OCI-LY3 (cell line): ENCODE measurements around the gene CNTNAP2.

Source experiments
- H2AFZ ChIP-seq: fragments of 200-600, 300-600 bp; shearing (Covaris generic); 2 replicates; pipeline ENCODE4 v1.6.0; 2014; ENCODE audit warnings: antibody characterized with exemption, low read depth, low read length
- H3K27ac ChIP-seq: fragments of 200-600, 300-600 bp; sonication (generic); 2 replicates; pipeline ENCODE4 v1.5.1; 2014; ENCODE audit warnings: mild to moderate bottlenecking, low read length, moderate library complexity, mixed read lengths
- H3K27me3 ChIP-seq: fragments of 200-600, 300-600 bp; sonication (generic); 2 replicates; pipeline ENCODE4 v1.6.1; 2014; ENCODE audit warnings: low read depth, low read length, mixed read lengths
- H3K36me3 ChIP-seq: fragments of 200-600, 300-600 bp; sonication (generic); replicated peaks from 2 replicates; pipeline ENCODE3; 2014; ENCODE audit warnings: low read depth, low read length, mixed read lengths
- H3K4me1 ChIP-seq: fragments of 300-600, 200-600 bp; sonication (generic); 2 replicates; pipeline ENCODE4 v1.6.1; 2014; ENCODE audit warnings: low read length, mixed read lengths
- H3K4me2 ChIP-seq: fragments of 200-600, 300-600 bp; sonication (generic); 2 replicates; pipeline ENCODE4 v1.6.1; 2014; ENCODE audit warnings: low read length, mixed read lengths
- H3K4me3 ChIP-seq: fragments of 300-600, 200-600 bp; sonication (generic); 2 replicates; pipeline ENCODE4 v1.5.1; 2014; ENCODE audit warnings: antibody characterized with exemption, mild to moderate bottlenecking, low read length, moderate library complexity
- H3K79me2 ChIP-seq: fragments of 300-600, 200-600 bp; shearing (Covaris generic); 2 replicates; pipeline ENCODE4 v1.6.1; 2014; ENCODE audit warnings: mild to moderate bottlenecking, low read length, mixed read lengths
- H3K9ac ChIP-seq: fragments of 300-600, 200-600 bp; shearing (Covaris generic); 2 replicates; pipeline ENCODE4 v1.6.0; 2014; ENCODE audit warnings: mild to moderate bottlenecking, low read length, moderate library complexity
- H3K9me3 ChIP-seq: fragments of 200-600, 300-600 bp; shearing (Covaris generic); 2 replicates; pipeline ENCODE4 v1.6.1; 2014; ENCODE audit warnings: low read length, mixed read lengths; ENCODE audit not compliant: insufficient read depth
- H4K20me1 ChIP-seq: fragments of 200-600, 300-600 bp; sonication (generic); 2 replicates; pipeline ENCODE4 v1.6.1; 2016; ENCODE audit warnings: low read length, mixed read lengths; ENCODE audit not compliant: insufficient read depth
- CTCF ChIP-seq: fragments of 200-600, 300-600 bp; sonication (generic); IDR thresholded peaks from 2 replicates; pipeline ENCODE4 v1.5.1; 2014; ENCODE audit warnings: antibody characterized with exemption, low read length, low read depth
- EZH2phosphoT487 ChIP-seq: fragments of 200-600 bp; shearing (Covaris generic); IDR thresholded peaks from 2 replicates; pipeline ENCODE4 v1.6.1; 2018; ENCODE audit warnings: antibody characterized with exemption, mixed run types, low read depth

CNTNAP2 gene

GRCh38 chr7:146591976-146592375, 475.4 kb downstream of the CNTNAP2 start:
- Histone ChIP-seq H3K4me2 (no peak overlapping the region), H3K4me1 (no peaks in the 10 kb centered on the region), H4K20me1 (no peaks in the 10 kb centered on the region), H2AFZ (no peak overlapping the region), H3K9me3 (no peaks in the 10 kb centered on the region), H3K36me3 (no peaks in the 10 kb centered on the region), H3K27ac (no peak overlapping the region), H3K9ac (no peak overlapping the region), H3K4me3 (no peak overlapping the region), H3K79me2 (no peaks in the 10 kb centered on the region), H3K27me3 (no peaks in the 10 kb centered on the region)
- TF ChIP-seq CTCF (no peak), EZH2phosphoT487 (no peak)

- no peaks in the 10 kb centered on the region for H3K79me2 ChIP-seq
- TF ChIP-seq CTCF (no peak), EZH2phosphoT487 (no peak)
- H2AFZ ChIP-seq: no peak overlapping the region
- no peak overlapping the region for H3K9ac ChIP-seq
- H3K4me1 ChIP-seq: no peaks in the 10 kb centered on the region
- no peak overlapping the region for H3K4me3 ChIP-seq
- H3K27me3 ChIP-seq: no peaks in the 10 kb centered on the region
- H3K27ac ChIP-seq: no peak overlapping the region
- no peak overlapping the region for H3K4me2 ChIP-seq
- H4K20me1 ChIP-seq: no peaks in the 10 kb centered on the region
- H3K36me3 ChIP-seq: no peaks in the 10 kb centered on the region
- H3K9me3 ChIP-seq: no peaks in the 10 kb centered on the region
Observed at GRCh38 chr7:146606628-146607027, 490.0 kb downstream of the CNTNAP2 start.

GRCh38 chr7:146619641-146620040, 503.0 kb downstream of the CNTNAP2 start:
- H3K79me2 ChIP-seq: no peaks in the 10 kb centered on the region
- H3K9me3 ChIP-seq: no peaks in the 10 kb centered on the region; the same call in 1 of the 2 replicates
- no peaks in the 10 kb centered on the region for H3K4me1 ChIP-seq
- H3K36me3 ChIP-seq: no peaks in the 10 kb centered on the region
- no peaks in the 10 kb centered on the region for H4K20me1 ChIP-seq
- no peak overlapping the region for H3K4me3 ChIP-seq
- no peaks in the 10 kb centered on the region for H3K27me3 ChIP-seq
- no peak overlapping the region for H3K9ac ChIP-seq
- H3K4me2 ChIP-seq: no peak overlapping the region
- TF ChIP-seq EZH2phosphoT487 (no peak), CTCF (no peak)
- H3K27ac ChIP-seq: no peak overlapping the region
- H2AFZ ChIP-seq: no peak overlapping the region

- H2AFZ ChIP-seq: no peak overlapping the region
- no peak overlapping the region for H3K4me3 ChIP-seq
- H3K27me3 ChIP-seq: no peaks in the 10 kb centered on the region
- no peak for TF ChIP-seq CTCF
- TF ChIP-seq EZH2phosphoT487: no peak
- H3K4me1 ChIP-seq: no peaks in the 10 kb centered on the region
- no peak overlapping the region for H3K9ac ChIP-seq
- H3K4me2 ChIP-seq: no peak overlapping the region
- H4K20me1 ChIP-seq: no peaks in the 10 kb centered on the region
- H3K27ac ChIP-seq: no peak overlapping the region
- no peaks in the 10 kb centered on the region; the same call in 1 of the 2 replicates for H3K9me3 ChIP-seq
- no peaks in the 10 kb centered on the region for H3K36me3 ChIP-seq
- H3K79me2 ChIP-seq: no peaks in the 10 kb centered on the region
Observed at GRCh38 chr7:146626912-146627311, 510.3 kb downstream of the CNTNAP2 start.
